HG03460 (cell line): ENCODE results near the gene ANKRD33.

Experiments used
- ATAC-seq: cut with Tn5 transposase; IDR thresholded peaks from one replicate; pipeline ENCODE4 v1.9.1; 2021; ENCODE audit not compliant: unreplicated experiment

ANKRD33 gene

DNA sequence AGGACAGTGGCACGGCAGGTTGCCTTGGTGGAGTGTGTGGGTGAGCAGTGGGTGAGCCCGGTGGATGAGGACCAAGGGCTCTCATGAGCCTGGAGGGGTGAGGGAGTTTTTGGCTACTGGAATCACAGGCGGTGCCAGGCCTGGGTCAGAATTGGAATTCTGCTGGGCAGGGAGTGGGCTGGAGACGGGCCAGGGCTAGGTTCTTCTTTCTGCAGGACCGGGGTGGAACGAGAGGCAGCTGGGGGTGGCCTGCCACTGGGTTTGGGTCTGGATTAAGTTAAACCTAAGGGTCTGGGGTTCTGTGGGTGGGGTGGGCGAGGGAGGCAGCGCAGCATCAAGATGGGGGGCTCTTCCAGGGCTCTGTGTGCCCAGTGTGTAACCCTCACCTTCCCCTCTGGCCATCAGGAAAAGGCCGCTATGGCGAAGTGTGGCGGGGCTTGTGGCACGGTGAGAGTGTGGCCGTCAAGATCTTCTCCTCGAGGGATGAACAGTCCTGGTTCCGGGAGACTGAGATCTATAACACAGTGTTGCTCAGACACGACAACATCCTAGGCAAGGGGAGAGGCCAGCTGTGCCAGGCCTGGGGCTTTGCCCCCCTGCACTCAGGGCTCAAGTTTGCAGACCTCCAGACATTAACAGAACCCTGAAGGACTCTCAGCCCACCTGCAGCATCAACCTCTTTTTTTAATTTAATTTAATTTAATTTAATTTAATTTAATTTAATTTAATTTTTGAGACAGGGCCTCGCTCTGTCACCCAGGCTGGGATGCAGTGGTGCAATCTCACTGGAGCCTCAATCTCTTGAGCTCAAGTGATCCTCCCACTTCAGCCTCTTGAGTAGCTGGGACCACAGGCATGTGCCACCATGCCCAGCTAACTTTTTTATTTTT, 26.4 kb downstream of the ANKRD33 start:
- no peak for ATAC-seq

DNA sequence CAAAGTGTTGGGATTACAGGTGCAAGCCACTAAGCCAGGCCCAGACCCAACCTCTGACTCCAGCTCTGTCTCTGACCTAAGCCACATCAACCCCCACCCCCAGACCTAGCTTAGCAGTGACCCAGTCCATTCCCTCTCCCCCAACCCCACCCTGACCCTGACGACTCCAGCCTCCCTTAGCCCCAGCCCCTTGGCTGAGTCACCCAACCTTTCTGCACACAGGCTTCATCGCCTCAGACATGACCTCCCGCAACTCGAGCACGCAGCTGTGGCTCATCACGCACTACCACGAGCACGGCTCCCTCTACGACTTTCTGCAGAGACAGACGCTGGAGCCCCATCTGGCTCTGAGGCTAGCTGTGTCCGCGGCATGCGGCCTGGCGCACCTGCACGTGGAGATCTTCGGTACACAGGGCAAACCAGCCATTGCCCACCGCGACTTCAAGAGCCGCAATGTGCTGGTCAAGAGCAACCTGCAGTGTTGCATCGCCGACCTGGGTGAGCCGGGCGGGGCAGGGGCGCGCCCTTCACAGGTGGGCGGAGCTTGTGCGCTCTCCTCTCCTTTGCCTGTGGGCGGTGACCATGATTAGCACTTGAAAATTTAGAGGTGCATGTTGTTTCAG, 27.2 kb downstream of the ANKRD33 start:
- no peak for ATAC-seq

DNA sequence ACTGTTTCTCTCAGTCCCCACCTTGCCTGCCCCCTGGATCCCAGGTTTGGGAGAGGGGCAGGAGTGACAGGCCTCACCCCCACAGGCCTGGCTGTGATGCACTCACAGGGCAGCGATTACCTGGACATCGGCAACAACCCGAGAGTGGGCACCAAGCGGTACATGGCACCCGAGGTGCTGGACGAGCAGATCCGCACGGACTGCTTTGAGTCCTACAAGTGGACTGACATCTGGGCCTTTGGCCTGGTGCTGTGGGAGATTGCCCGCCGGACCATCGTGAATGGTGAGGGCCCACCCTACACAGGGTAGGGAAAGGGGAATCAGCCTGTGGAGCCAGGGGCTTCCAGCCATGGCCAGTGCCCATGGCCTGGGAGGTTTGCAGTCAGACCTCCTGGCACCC, 28.0 kb downstream of the ANKRD33 start:
- no peak for ATAC-seq

DNA sequence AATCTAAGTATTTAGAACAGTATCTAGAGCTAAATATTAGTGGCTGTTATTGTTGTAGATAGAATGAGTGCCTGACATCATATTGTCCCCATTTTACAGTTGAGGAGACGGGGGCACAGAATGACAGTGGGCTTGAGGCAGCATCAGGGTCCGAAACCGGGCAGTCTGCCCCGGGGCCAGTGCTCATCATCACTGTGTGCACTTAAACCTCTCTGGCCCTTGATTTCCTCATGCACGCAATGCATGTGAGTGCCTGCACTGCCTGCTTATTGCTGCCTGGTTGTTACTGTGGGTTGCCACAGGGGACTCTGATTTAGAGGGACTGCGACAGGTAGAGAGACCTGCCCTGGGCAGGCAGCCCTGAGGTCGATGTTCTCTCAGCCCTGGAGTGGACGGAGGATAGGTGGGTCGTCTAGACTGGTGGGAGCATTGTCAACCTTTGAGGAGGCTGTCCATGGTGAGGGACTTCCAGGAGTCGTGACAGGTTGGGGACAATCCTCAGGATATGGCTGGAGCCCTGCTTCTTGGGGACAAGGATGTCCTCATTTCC, 29.2 kb downstream of the ANKRD33 start:
- ATAC-seq, result no peak

DNA sequence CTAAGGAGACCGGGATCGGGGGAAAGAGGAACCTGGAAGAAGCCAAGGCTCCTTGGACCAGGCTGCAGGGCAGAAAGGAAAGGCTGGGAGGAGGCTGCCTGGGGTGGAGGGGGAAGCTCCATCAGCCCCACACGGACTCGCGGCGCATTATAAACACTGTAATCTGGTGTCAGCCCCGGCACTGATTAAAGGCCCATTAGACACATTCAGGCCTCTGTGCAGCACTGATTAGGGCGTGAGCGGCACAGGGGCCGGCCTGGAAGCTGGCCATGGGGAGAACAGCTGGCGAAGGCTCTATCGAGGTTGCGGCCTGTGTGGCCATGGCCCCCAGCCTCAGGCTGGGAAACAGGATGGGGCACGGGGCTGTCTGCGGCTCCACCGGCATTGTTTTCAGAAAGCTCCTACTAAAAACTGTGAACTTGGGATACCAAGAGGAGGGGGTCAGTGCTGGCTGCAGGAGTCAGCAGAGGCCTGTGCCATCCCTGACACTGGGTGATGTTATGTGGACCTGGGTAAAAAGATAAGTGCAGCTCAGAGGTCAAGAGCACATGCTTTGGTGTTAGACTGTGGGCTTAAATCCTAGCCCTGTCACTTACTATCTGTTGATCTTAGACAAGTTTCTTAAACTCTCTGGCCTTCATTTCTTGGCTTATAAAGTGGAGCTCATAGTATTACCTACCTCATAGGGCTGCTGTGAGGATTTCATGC, 30.0 kb downstream of the ANKRD33 start:
- no peak for ATAC-seq

DNA sequence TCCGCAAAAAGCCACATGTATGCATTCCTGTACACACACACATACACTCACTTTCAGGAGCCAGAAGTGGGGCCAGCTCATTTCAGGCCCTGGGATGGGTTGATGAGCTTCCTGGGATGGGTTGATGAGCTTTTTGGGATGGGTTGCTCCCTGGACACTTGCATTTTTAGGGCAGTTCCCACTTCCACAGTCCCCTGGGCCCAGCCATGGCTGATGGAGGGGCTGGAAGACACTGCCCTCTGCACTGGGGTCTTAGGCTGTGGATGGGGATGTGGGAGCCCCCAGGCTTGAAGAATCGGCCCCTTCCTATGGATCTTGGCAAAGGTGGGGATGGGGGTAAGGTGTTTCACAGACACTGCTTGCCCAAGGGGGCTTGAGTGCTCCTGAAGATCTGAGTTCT, 32.1 kb downstream of the ANKRD33 start:
- no peak for ATAC-seq

DNA sequence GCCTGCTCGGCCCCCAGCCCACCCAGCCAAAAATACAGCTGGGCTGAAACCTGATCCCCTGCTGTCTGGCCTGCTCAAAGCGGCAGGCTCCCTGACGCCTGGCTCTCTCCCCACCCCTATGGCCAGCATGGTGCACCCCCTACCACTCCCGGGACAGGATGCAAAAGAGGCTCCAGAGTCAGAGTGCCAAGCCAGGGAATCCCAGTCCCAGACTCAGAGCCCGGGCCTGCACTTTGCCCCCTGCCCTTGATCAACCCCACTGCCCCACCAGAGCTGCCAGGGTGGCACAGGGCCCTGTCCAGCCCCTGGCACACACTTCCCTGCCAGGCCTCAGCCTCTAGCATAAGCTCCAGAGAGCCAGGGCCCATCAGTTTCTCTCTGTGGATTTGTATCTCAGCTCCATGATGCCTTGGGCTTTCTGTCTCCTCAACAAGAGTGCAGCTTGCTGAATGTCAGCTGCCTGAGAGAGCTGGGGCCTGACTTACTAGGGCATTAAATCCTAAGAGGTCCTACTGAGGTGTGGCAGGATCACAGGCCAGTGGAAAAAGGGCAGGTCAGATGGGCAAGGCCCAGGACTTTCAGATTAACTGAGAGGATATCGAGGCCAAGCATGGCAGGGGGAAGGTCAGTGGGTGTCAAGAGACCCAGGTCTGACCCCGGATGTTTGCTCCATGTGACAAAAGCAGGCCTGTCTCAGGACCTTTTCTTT, 33.3 kb downstream of the ANKRD33 start:
- ATAC-seq, result no peak

DNA sequence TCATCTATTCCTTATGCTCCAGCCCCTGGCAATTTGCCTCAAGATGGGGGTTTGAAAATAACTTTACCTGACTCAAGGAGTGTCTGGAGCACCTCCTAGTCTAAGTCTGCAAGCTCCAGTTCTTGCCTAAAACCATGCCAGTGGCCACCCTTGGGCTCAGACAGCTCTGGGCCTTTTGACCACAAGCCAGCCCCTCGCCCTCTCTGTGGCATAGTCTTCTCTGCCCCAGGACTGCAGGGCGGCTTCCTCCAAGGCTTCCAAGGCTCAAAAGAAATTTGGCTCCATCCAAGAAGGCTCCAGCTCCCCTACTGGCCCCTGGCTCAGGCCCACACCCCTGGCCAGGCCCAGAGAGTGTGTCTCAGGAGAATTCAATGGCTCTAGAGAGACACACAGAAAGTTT, 34.2 kb downstream of the ANKRD33 start:
- ATAC-seq, result no peak

DNA sequence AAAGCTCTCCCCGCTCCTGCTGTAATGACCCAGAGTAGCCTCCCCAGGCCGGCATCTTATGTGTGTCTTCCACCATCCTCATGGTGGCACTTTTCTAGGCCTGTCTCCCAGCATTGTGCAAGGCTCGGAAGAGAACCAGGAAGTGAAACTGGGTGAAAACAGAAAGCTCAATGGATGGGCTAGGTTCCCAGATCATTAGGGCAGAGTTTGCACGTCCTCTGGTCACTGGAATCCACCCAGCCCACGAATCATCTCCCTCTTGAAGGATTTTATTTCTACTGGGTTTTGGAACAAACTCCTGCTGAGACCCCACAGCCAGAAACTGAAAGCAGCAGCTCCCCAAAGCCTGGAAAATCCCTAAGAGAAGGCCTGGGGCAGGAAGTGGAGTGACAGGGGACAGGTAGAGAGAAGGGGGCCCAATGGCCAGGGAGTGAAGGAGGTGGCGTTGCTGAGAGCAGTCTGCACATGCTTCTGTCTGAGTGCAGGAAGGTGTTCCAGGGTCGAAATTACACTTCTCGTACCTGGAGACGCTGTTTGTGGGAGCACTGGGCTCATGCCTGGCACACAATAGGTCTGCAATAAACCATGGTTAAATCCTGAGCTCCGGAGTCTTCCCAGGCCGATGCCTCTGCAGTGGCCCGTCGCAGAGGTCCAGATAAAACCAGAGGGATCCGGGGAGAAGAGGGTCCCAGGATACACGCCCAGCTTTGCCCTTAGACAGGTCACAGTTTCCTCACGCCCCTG, 35.0 kb downstream of the ANKRD33 start:
- no peak for ATAC-seq

DNA sequence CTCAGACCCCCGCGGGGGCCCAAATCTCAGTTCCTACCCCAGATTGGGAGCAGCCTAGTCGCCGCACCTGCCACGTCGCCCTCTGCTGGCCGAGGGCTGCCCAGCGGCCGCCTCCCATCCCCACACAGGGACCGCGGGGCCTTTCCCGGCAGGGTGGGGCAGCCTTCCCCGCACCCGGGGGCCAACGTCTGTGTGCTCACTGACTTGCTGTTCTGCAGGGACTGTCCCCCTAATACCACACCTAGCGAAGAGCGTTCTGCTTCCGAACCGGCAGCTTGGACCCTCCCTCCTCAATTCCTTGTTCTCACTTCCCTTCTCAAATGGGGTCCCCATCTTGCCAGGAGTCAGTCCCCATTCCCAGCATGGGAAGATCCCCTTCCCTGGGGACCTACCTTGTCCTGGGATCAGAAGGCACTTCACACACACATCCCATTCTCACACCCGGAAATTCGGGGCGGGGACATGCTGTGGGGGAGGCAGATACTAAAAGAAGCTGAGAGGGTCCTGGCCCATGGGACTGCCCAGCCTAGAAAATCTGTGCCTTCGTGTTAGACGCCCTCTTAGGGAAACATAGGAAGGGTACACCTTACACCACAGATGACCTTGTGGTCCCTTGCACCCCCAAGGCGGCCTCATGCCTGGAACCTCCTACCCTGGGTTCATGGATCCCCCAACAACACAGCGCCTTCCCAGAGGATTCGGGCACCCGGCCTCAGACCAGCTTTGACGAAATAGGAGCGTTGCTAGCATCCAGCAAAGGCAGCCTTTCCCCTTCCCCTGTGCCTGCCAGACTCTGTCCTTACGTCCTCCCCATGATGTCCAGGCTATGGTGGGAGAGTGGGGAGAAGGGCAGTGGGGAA, 35.8 kb downstream of the ANKRD33 start:
- no peak for ATAC-seq

DNA sequence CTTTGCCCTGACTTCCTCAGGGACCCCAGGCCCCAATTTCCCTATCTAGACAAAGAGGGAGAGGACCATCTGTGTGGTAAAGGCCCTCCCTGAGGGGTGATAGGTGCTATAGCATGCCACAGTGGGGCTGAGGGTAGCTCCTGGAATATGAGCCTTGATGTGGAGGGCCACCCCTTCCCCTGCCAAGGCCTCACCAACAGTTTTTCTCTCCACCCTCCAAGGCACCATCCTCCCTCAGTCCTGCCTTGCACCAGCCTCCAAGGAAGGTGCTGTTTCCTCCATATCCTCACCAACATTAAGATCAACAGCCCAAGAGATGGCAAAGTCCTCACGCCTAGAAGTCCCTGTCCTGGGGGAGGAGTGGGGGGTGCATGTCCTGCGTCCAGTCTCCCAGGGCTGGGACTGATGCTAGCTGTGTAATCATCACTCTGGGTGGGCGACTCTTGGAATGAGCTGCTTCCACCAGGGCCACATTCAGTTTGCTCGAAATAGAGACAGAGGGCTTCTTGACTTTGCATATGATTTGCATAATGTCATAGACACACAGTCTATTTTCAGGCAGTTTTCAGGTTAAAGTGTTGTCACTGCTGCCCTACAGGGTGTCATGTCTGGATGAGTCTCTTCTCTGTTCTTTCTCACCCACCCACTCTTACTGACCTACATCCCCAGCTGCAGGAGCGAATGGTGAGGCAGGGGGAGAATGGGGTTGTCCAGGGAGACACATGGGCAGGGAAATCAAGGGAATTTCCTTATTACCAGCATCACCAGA, 36.8 kb downstream of the ANKRD33 start:
- peak; percentile 64 for ATAC-seq

DNA sequence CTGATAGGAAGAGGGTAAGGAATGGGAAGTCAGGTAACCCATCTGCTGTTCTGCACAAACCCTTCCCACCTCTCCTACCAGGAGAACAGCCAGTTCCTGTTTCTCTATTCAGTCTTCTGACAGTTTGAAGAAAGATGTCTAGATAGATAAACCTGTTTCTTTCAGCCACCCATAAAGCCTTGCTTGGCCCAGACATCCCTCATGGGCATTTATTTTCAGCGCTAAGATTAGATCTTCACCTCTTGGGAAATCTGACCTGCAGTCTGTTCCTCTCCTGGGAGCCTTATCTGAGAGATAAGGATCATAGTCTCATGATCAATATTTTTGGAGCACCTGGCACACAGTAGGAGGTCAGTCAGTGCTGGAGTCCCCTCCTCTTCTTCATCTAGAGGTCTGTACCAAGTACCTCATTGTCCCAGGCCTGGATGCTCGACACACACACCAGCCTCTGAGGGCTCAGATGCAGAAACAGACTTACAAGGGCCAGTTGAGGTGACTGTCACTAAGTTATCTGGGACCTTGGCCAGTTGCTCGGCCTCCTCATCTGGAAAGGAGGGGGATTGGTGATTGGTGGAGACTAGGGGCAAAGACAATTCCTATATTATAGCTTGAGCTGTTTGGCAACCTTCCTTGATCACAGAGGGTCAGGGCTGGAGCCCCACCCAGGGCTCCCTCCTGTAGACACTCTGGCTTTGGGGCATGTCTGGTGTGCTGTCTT, 37.6 kb downstream of the ANKRD33 start:
- ATAC-seq, result no peak

DNA sequence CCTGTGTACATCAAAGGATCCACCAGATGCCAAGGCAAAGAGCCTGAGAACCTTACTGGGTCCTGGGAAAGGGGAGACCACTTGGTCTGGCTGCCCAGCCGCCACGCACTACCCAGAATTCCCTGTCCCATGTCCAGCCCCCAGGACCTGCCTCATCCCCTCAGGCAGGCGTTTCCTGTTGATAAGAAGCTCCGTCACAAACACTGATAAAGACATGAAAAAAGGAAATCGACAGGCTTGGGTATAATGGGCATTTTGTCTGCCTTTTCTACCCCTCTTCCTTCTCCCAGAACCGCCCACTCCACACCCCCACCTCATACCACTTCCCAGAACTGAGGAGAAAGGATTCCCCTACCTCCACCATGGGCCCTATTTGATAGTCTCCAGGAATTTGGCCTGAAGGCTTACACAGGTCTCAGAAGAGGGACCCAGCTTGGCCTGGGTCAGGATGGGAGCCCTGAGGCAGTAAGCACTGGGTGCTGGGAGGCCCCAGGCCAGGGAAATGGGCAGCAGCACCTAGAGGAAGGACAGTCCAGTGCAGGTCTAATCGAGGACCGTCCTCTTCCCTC, 38.2 kb downstream of the ANKRD33 start:
- no peak for ATAC-seq

DNA sequence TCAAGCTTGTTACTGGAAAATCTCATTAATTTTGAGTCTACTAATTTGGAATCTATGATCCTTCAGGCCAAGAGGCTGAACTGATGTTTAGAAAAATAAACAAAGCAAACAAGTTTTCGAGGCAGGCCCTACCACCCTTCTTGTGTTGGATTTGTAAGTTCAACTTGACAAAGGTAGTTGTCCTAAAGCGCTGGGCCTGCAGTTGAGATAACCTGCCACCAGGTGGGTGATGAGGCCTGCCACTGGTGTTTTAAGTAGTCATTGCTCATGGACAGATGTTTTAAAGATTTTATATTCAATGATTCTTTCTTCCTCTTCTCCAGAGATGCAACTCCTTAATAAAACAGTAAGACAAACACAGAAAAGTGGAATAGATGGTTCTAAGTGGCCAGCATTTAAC, 38.8 kb downstream of the ANKRD33 start:
- no peak for ATAC-seq

DNA sequence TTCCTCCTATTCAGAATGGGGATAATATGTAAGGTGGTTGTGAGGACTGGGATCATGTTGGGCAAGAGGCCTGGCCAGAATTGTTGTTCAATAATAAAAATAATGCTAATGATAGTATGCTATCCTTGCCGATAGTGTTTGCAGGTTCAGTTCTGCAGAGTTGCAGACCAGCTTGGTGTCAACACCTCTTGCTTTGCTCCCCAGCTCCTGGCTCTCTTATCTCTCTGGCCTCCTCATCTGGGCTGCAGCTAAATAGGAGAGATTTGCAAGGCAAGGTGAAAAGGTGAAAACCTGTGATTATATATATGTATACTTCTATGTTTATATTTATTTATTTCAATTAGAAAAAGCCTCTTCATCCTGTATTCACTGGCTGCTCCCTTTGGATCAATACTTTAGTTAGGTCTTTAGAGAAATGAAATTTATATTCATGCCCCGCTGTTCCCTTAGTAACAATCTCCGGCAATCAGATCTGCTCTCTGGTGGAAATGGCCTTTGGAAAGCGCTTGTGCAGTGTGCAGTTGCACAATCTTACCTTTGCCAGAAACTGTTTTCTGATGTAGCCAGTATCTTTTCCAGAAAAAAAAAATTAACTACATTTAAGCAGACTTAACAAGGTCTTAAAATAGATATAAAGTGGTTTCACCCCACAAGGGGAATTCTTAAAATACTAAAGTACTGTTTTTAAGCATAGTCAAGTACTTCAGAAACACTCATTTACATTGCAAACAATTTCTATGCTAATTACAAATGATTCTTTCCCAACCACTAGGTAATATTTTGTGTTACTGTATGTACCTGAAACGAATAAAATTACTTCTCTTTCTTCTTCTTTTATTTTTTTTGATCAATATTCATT, 44.5 kb downstream of the ANKRD33 start:
- no peak for ATAC-seq

DNA sequence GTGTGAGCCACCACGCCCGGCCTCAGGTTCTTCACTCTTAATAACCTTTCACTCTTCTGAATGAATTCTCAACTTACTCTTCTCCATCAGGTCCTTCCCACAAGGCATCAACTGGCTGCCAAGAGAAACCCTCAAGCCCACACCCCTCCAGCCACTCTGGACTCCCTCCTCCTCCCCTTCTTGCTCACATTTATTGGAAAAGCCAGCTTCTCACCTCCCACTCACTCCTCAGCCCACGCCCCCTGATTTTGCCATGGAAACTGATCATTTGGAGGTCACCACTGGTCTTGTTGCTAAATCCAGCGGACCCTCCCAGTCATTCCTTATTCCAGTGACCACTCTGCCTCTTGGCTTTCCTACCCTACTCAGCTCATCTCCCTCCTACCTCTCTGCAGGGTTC, 46.2 kb downstream of the ANKRD33 start:
- no peak for ATAC-seq

DNA sequence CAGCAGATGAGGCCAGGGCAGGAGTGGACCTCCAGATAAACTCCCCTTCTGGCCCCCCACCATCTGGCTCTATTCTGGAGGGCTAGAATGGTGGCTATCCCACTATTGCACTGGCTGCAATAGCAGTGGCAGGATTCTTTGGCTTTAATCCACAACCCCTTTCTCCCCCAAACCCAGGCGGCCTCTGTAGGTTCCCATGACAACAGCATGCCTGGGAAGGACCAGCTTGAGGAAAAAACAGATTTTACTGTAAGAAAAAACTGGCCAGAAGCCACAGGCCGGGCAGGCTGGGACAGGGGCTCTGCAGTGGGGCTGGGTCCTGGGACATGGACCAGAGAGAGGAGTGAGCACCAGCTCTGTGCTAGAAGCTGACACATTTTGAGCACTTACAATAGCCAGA, 50.0 kb downstream of the ANKRD33 start:
- no peak for ATAC-seq
